Measurements from ENCODE around the gene DYNC1I2.

DNA sequence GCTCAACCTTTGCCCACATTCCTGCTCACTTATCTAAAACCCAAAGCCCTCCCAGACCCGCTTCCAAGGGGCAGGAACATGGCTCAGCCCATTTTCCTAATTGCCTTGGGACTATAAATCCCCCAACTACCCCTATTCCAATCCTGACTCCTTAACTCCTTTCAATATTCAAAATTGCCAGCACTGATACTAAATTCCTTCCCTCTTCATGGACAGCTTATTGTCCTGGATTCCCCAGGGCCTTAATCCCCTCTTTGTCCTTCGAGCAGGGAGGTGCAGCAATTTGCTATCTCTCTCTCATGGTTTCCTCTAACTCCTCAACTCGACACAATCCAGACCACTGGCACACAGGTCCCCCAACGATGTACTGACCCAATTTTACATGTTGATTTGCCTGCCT, 107.6 kb downstream of the DYNC1I2 start:
- TF ChIP-seq, protein P1, sequence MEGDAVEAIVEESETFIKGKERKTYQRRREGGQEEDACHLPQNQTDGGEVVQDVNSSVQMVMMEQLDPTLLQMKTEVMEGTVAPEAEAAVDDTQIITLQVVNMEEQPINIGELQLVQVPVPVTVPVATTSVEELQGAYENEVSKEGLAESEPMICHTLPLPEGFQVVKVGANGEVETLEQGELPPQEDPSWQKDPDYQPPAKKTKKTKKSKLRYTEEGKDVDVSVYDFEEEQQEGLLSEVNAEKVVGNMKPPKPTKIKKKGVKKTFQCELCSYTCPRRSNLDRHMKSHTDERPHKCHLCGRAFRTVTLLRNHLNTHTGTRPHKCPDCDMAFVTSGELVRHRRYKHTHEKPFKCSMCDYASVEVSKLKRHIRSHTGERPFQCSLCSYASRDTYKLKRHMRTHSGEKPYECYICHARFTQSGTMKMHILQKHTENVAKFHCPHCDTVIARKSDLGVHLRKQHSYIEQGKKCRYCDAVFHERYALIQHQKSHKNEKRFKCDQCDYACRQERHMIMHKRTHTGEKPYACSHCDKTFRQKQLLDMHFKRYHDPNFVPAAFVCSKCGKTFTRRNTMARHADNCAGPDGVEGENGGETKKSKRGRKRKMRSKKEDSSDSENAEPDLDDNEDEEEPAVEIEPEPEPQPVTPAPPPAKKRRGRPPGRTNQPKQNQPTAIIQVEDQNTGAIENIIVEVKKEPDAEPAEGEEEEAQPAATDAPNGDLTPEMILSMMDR (IDR thresholded peaks at IDR 0.05), result no peak
- no peak for TF ChIP-seq POLR2A (IDR thresholded peaks at IDR 0.05)

Data from uterus (tissue), 2 donors.